HepG2 (cell line): ENCODE results near the gene CLMP. TPM values are rescaled to one million over a fixed set of nuclear protein-coding genes. Genes with fewer than 3 reads are reported as not detected.

Source experiments
- ATAC-seq: fragments of 200-7000 bp; cut with Tn5 transposase; 3 replicates; pipeline ENCODE4 v1.9.1; 2020; ENCODE audit warnings: mild to moderate bottlenecking, moderate library complexity
- BruUV-seq: library from RNA; stranded (reverse); fragments of 400-500 nt; replicated peaks from 2 replicates; lab custom pipeline; 2021; lab: Mats Ljungman, UMichigan
- CTCF ChIA-PET: fragments of 300-600 bp; formaldehyde crosslinking; extraction: SDS; loops from one replicate; lab custom pipeline; 2021; ENCODE audit warnings: low total read pairs, inconsistent platforms, low intra/inter-chr PET ratio; lab: Yijun Ruan, JAX
- POLR2A ChIA-PET: fragments of 350-600 bp; sonication (Branson Sonifier 250); formaldehyde crosslinking; loops from one replicate; lab custom pipeline; 2020; ENCODE audit warnings: antibody characterized with exemption, inconsistent platforms; lab: Yijun Ruan, JAX
- DNase-seq: peaks from one replicate; pipeline ENCODE4 v3.0.0-alpha.2; 2015; ENCODE audit warnings: low spot score
- FAIRE-seq: peaks from 3 replicates; lab custom pipeline; 2011; peaks lifted over from hg19 to GRCh38; lab: Jason Lieb, UNC
- H2AFZ ChIP-seq: one replicate; pipeline ENCODE4 v1.6.1; 2011; ENCODE audit warnings: low read length, inconsistent platforms
- H3K27ac ChIP-seq: fragments of 300-600 bp; 3 replicates; pipeline ENCODE4 v1.8.0; 2011; ENCODE audit warnings: mixed run types, mild to moderate bottlenecking, mixed read lengths, low read length, inconsistent platforms; ENCODE audit not compliant: insufficient read depth; ENCODE audit errors: extremely low read length
- H3K27me3 ChIP-seq, 2 experiments: fragments of 200-600 bp in 1 of 2; 2 replicates in 1 of 2; 3 replicates in 1 of 2; pipeline versions ENCODE4 v1.6.0 to v1.8.0; 2011; ENCODE audit warnings: low read length in 2 of 2, mild to moderate bottlenecking in 2 of 2, moderate library complexity in 2 of 2, inconsistent platforms in 1 of 2; ENCODE audit not compliant: insufficient read depth in 2 of 2, control insufficient read depth in 1 of 2
- H3K36me3 ChIP-seq, 2 experiments: fragments of 200-600 bp in 1 of 2; replicated peaks in 1 of 2; 2 replicates in 1 of 2; 3 replicates in 1 of 2; pipeline versions ENCODE4 v1.5.1 to v1.8.0; 2011; ENCODE audit warnings: low read length in 2 of 2, inconsistent platforms in 1 of 2; ENCODE audit not compliant: insufficient read depth in 2 of 2, control insufficient read depth in 1 of 2
- H3K4me1 ChIP-seq: 2 replicates; pipeline ENCODE4 v1.5.1; 2012; ENCODE audit warnings: low read length, inconsistent platforms; ENCODE audit not compliant: insufficient read depth
- H3K4me2 ChIP-seq: 2 replicates; pipeline ENCODE4 v1.6.0; 2011; ENCODE audit warnings: low read depth, low read length, inconsistent platforms
- H3K4me3 ChIP-seq, 3 experiments: fragments of 200-600 bp in 1 of 3; sonication (generic), shearing (Covaris generic) in 1 of 3; replicated peaks in 1 of 3; 2 replicates each; pipeline ENCODE4 v1.5.1; 2011 to 2016; ENCODE audit warnings: low read length in 3 of 3, inconsistent platforms in 2 of 3, low read depth in 2 of 3, mild to moderate bottlenecking in 2 of 3, control low read depth in 1 of 3, mixed read lengths in 1 of 3; ENCODE audit not compliant: insufficient read depth in 1 of 3
- H3K79me2 ChIP-seq: one replicate; pipeline ENCODE4 v1.6.1; 2011; ENCODE audit warnings: low read length, inconsistent platforms; ENCODE audit not compliant: insufficient read depth
- H3K9ac ChIP-seq: 2 replicates; pipeline ENCODE4 v1.6.0; 2011; ENCODE audit warnings: mild to moderate bottlenecking, low read depth, low read length, inconsistent platforms; ENCODE audit not compliant: insufficient read depth
- H3K9me3 ChIP-seq: 2 replicates; pipeline ENCODE4 v1.5.1; 2012; ENCODE audit warnings: mild to moderate bottlenecking, low read length
- H4K20me1 ChIP-seq: 2 replicates; pipeline ENCODE4 v1.6.0; 2011; ENCODE audit warnings: inconsistent platforms, mild to moderate bottlenecking, low read length, moderate library complexity; ENCODE audit not compliant: insufficient read depth
- HES4 ChIP-seq: sonication (generic); formaldehyde crosslinking; IDR thresholded peaks from 2 replicates; pipeline ENCODE4 v1.9.0; 2021; ENCODE audit warnings: mild to moderate bottlenecking, missing genetic modification reagents, borderline replicate concordance
- SP140L ChIP-seq: sonication (generic); formaldehyde crosslinking; IDR thresholded peaks from 2 replicates; pipeline ENCODE4 v1.4.0; 2020; ENCODE audit warnings: missing genetic modification reagents, borderline replicate concordance
- WGBS: methylation state at CpG from one replicate; pipeline ENCODE4 v1.1.6; 2017; ENCODE audit warnings: low lambda C conversion rate; 5-methylcytosine and 5-hydroxymethylcytosine counted together
- in situ Hi-C: cut with HindIII; loops from 2 replicates; pipeline ENCODE4 v1.10.0; 2017; ENCODE audit warnings: low pct_unique_long_range_greater_than_20kb; ENCODE audit not compliant: extremely low pct_ligation_motif_present
- intact Hi-C: fragments of 100-400 bp; cut with micrococcal nuclease; formaldehyde crosslinking; loops from one replicate; pipeline ENCODE4 v1.10.0; 2022; ENCODE audit not compliant: unreplicated experiment
- polyA plus RNA-seq, 8 experiments: library from polyadenylated mRNA; depleted of rRNA in 3 of 8; stranded (reverse) in 7 of 8; unstranded in 1 of 8; fragments of >200 nt; fragmentation: Illumina TruSeq in 4 of 8; extraction: Trizol in 4 of 8; gene quantifications; 2 replicates each; pipeline versions ENCODE4 v1.2.1 to v1.2.3, GENCODE V29; 2011 to 2016; ENCODE audit warnings: low read depth in 4 of 8, missing spikeins in 1 of 8, mixed read lengths in 1 of 8; ENCODE audit not compliant: insufficient read depth in 1 of 8
- total RNA-seq, 5 experiments: library from RNA; depleted of rRNA; stranded (reverse); fragments of >200 nt; fragmentation: Illumina TruSeq; extraction: Trizol; gene quantifications; 2 replicates each; pipeline ENCODE4 v1.2.3, GENCODE V29; 2016; ENCODE audit warnings: low read depth in 1 of 5
- TF ChIP-seq, protein P1 (sequence below): sonication (generic); formaldehyde crosslinking; IDR thresholded peaks from 2 replicates; pipeline ENCODE4 v1.5.1; 2020; ENCODE audit warnings: mild to moderate bottlenecking, missing genetic modification reagents
- TF ChIP-seq, protein P2 (sequence below): sonication (generic); IDR thresholded peaks from 2 replicates; pipeline ENCODE4 v1.6.1; 2016; ENCODE audit warnings: low read depth, borderline replicate concordance
- TF ChIP-seq, protein P3 (sequence below): sonication (generic); formaldehyde crosslinking; conservative IDR thresholded peaks from 2 replicates; pipeline ENCODE4 v1.8.0; 2022; ENCODE audit warnings: low read depth, missing genetic modification reagents
- TF ChIP-seq, protein P4 (sequence below): IDR thresholded peaks from 2 replicates; pipeline ENCODE4 v1.6.1; 2012; ENCODE audit warnings: inconsistent platforms

CLMP gene
- total and polyA plus RNA-seq, 2 of the 13 experiments (the other 11 are each of a cell fraction or from before 2014, with no cell fraction given): not detected

DNA sequence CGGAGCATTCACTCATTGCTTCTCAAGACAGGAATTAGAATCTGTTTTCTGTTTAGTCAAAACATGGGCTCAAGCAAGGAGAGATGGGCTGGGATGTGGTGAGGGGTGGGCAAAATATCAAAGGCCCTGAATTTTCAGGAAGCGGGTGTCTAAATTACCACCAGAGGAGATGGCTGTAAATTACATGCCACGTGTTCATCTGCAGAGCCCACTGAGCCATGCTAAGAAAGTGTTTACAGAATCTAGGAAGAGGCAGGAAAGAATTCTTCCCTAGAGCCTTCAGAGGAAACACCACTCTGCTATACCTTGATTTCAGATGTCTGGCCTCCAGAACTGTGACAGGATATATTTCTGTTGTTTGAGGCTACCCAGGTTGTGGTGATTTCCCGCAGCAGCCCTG is 46.1 kb downstream of the CLMP start:
- BruUV-seq: no TSS peak
- no peaks in the 10 kb centered on the region for H3K9me3 ChIP-seq
- H4K20me1 ChIP-seq: no peaks in the 10 kb centered on the region
- ChIA-PET CTCF (no interaction called here), POLR2A (no interaction called here)
- no peaks in the 10 kb centered on the region for H3K79me2 ChIP-seq
- in situ Hi-C loops: no loop called here
- H3K27me3 ChIP-seq: peaks cover 0 to 25% of the 10 kb centered on the region in 2 experiments; a peak in 4 of 5 replicates
- H3K9ac ChIP-seq: no peak overlapping the region
- H2AFZ ChIP-seq: no peak overlapping the region
- no peak overlapping the region for H3K4me2 ChIP-seq
- no peak for DNase-seq
- TF ChIP-seq HES4 (CRISPR knock-in tag) (no peak), SP140L (CRISPR knock-in tag) (no peak)
- TF ChIP-seq, protein P1, sequence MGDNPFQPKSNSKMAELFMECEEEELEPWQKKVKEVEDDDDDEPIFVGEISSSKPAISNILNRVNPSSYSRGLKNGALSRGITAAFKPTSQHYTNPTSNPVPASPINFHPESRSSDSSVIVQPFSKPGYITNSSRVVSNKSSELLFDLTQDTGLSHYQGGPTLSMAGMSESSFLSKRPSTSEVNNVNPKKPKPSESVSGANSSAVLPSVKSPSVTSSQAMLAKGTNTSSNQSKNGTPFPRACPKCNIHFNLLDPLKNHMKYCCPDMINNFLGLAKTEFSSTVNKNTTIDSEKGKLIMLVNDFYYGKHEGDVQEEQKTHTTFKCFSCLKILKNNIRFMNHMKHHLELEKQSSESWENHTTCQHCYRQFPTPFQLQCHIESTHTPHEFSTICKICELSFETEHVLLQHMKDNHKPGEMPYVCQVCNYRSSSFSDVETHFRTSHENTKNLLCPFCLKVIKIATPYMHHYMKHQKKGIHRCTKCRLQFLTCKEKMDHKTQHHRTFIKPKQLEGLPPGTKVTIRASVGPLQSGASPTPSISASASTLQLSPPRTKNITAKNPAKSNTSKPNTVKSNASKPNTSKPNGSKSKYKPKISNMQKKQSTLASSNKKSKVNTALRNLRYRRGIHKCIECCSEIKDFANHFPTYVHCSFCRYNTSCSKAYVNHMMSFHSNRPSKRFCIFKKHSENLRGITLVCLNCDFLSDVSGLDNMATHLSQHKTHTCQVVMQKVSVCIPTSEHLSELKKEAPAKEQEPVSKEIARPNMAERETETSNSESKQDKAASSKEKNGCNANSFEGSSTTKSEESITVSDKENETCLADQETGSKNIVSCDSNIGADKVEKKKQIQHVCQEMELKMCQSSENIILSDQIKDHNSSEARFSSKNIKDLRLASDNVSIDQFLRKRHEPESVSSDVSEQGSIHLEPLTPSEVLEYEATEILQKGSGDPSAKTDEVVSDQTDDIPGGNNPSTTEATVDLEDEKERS (CRISPR knock-in tag): no peak
- TF ChIP-seq, protein P2, sequence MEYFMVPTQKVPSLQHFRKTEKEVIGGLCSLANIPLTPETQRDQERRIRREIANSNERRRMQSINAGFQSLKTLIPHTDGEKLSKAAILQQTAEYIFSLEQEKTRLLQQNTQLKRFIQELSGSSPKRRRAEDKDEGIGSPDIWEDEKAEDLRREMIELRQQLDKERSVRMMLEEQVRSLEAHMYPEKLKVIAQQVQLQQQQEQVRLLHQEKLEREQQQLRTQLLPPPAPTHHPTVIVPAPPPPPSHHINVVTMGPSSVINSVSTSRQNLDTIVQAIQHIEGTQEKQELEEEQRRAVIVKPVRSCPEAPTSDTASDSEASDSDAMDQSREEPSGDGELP: no peak
- TF ChIP-seq, protein P3, sequence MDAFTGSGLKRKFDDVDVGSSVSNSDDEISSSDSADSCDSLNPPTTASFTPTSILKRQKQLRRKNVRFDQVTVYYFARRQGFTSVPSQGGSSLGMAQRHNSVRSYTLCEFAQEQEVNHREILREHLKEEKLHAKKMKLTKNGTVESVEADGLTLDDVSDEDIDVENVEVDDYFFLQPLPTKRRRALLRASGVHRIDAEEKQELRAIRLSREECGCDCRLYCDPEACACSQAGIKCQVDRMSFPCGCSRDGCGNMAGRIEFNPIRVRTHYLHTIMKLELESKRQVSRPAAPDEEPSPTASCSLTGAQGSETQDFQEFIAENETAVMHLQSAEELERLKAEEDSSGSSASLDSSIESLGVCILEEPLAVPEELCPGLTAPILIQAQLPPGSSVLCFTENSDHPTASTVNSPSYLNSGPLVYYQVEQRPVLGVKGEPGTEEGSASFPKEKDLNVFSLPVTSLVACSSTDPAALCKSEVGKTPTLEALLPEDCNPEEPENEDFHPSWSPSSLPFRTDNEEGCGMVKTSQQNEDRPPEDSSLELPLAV: no peak
- TF ChIP-seq, protein P4, sequence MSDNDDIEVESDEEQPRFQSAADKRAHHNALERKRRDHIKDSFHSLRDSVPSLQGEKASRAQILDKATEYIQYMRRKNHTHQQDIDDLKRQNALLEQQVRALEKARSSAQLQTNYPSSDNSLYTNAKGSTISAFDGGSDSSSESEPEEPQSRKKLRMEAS: no peak
- WGBS: 48% methylated on average over 4 of the region's 4 CpGs
- intact Hi-C loops: no loop called here
- no peak for FAIRE-seq
- H3K4me3 ChIP-seq: no peak overlapping the region
- H3K36me3 ChIP-seq: no peaks in the 10 kb centered on the region
- no peak overlapping the region for H3K27ac ChIP-seq
- no peaks in the 10 kb centered on the region for H3K4me1 ChIP-seq
- ATAC-seq: no peak
